Fibroblast of lung (primary cell): ENCODE results near the gene LCA5L.

Experiments
- EZH2 ChIP-seq: IDR thresholded peaks from 2 replicates; pipeline ENCODE4 v1.5.1; 2012; ENCODE audit warnings: low read length, control low read depth, mild to moderate bottlenecking; ENCODE audit errors: missing control alignments
- TF ChIP-seq, protein P1 (sequence below), 2 donors: IDR thresholded peaks in 1 of 2; conservative IDR thresholded peaks in 1 of 2; 1 replicate in 1 of 2; 2 replicates in 1 of 2; pipeline ENCODE4 v1.5.1; 2011 to 2012; ENCODE audit warnings: low read length in 2 of 2, control low read depth in 1 of 2, inconsistent platforms in 1 of 2, low read depth in 1 of 2, mild to moderate bottlenecking in 1 of 2

DNA sequence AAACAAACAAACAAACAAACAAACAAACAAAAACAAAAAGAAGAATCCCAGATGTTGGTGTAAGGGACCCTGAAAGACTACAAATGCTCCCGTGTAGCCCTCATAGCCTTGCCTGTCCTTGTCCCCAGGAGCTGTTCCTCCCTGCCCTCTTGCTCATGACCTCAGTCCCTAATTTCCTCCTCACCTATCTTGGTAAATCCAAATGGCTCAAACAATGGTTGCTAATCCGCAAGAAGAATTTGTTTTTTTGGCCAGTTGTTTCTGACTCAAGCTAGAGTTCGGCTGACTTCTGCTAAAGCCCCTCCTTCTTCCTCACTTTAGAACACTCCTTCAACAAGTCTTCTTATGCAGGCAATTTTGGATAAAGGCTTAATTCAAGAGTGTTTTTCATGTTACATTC, 15.6 kb downstream of the LCA5L start:
- TF ChIP-seq, protein P1, sequence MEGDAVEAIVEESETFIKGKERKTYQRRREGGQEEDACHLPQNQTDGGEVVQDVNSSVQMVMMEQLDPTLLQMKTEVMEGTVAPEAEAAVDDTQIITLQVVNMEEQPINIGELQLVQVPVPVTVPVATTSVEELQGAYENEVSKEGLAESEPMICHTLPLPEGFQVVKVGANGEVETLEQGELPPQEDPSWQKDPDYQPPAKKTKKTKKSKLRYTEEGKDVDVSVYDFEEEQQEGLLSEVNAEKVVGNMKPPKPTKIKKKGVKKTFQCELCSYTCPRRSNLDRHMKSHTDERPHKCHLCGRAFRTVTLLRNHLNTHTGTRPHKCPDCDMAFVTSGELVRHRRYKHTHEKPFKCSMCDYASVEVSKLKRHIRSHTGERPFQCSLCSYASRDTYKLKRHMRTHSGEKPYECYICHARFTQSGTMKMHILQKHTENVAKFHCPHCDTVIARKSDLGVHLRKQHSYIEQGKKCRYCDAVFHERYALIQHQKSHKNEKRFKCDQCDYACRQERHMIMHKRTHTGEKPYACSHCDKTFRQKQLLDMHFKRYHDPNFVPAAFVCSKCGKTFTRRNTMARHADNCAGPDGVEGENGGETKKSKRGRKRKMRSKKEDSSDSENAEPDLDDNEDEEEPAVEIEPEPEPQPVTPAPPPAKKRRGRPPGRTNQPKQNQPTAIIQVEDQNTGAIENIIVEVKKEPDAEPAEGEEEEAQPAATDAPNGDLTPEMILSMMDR (conservative IDR thresholded peaks at IDR 0.05 in 1 of 2, IDR thresholded peaks at IDR 0.05 in 1 of 2; ENCODE audit: low read depth in 1 of 2, low read length in 2 of 2), result no peak
- no peak for TF ChIP-seq EZH2
